HG02943 (cell line): ENCODE results near the gene ANTKMT.
"Not testable (repeated sequence)": the region's sequence is repeated elsewhere in the genome, so short reads cannot be mapped to it uniquely, and the experiment has no call there.

Source experiments
- ATAC-seq: cut with Tn5 transposase; IDR thresholded peaks from one replicate; pipeline ENCODE4 v1.9.1; 2021; ENCODE audit warnings: mild to moderate bottlenecking, low read depth, moderate library complexity; ENCODE audit not compliant: unreplicated experiment

ANTKMT gene

DNA sequence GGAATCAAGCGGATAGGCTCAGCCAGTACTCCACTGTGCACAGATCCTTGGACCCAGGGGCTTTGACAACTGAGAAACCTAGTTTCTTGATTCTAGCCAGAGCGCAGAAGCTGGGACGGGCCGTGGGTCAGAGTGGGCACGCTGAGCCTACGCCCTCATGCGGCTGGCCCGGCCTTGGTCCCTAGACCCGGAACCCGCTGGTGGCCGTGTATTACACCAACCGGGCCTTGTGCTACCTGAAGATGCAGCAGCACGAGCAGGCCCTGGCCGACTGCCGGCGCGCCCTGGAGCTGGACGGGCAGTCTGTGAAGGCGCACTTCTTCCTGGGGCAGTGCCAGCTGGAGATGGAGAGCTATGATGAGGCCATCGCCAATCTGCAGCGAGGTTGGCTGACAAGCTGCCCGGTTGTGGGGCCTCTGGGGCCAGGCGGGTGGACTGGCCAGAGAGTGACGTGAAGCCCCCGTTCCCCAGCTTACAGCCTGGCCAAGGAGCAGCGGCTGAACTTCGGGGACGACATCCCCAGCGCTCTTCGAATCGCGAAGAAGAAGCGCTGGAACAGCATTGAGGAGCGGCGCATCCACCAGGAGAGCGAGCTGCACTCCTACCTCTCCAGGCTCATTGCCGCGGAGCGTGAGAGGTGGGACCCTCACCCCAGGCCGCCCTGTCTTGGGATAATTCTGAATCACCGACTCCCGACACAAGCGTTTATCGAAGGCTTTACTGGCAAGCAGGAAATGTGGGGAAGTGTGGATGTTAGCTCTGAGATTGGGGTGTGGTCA is 39.8 kb upstream of the ANTKMT start:
- no peak for ATAC-seq

DNA sequence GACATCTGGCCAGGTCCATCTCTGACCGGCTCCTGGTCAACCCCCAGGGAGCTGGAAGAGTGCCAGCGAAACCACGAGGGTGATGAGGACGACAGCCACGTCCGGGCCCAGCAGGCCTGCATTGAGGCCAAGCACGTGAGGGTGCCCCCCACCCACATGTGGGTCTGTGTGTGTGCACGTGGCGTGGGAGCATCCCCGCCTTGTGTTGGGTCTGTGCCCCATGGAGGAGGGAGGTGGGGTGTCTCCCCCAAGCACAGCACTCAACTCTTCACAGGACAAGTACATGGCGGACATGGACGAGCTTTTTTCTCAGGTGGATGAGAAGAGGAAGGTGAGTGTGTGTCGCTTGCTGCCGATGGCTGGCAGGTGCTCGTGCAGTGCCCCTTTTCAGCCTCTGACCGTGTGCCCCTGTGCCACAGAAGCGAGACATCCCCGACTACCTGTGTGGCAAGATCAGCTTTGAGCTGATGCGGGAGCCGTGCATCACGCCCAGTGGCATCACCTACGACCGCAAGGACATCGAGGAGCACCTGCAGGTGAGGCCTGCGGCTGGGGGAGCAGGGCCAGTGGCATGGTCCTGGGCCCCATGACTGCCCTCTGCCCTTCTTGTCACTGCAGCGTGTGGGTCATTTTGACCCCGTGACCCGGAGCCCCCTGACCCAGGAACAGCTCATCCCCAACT is 39.1 kb upstream of the ANTKMT start:
- ATAC-seq, result no peak

DNA sequence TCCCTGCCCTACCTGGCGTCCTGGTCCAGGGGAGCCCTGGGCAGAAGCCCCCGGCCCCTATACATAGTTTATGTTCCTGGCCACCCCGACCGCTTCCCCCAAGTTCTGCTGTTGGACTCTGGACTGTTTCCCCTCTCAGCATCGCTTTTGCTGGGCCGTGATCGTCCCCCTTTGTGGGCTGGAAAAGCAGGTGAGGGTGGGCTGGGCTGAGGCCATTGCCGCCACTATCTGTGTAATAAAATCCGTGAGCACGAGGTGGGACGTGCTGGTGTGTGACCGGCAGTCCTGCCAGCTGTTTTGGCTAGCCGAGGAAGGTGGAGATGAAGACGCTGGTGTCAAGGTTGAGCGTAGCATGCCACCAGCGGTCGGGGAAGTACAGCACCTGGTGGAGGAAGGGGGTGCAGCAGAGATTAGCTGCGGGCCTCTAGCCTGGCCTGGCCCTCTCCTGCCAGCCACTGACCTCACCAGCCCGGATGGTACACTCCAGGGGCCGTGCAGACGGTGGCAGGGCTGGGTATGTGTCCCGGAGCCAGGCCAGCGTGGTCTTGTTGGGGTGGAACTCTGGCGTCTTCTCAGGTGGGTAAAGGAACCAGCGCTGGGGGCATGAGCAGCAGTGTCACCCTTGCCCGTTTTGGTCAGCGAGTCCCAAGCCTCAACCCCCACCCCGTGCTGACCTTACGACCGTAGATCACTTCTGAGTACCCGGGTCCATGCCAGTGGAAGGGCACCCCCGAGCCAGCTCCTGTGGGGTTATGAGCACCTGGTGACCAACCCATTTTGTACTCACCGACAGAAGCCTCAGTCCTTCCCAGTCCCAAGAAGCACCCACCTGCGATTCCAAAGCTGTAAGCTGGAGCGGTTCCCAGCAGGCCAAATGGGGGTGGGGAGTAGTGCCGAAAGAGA is 38.2 kb upstream of the ANTKMT start:
- no peak for ATAC-seq

DNA sequence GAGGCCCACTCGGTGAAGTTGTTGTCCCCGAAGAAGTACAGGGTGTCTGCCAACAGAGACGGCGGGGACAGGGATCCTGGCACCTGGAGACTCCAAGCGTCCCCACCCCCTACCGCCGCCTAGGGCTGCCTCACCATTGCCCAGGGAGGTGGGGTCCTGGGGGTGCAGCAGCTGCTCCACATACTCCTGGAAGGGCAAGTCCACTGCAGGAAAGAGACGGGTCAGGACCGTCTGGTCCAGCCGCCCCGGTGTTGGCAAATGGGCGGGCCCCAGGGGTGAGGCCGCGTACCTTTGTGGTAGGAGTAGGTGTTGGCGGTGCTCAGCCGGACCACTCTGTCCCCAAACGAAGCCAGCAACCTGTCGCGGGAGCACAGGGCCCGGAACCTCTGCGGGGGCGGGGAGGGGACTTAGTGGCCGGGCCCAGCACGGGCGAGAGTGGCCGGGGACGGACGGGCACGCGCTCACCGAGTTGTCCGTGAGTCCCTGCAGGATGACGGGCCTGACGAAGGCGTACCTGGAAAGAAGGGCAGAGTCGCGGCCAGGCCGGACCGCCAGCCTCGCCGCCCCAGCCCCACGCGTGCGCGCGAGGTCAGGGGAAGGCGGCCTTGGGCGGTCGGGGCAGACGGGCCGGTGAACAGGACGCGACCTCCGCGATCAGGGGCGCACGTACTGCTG is 37.4 kb upstream of the ANTKMT start:
- ATAC-seq, result no peak

DNA sequence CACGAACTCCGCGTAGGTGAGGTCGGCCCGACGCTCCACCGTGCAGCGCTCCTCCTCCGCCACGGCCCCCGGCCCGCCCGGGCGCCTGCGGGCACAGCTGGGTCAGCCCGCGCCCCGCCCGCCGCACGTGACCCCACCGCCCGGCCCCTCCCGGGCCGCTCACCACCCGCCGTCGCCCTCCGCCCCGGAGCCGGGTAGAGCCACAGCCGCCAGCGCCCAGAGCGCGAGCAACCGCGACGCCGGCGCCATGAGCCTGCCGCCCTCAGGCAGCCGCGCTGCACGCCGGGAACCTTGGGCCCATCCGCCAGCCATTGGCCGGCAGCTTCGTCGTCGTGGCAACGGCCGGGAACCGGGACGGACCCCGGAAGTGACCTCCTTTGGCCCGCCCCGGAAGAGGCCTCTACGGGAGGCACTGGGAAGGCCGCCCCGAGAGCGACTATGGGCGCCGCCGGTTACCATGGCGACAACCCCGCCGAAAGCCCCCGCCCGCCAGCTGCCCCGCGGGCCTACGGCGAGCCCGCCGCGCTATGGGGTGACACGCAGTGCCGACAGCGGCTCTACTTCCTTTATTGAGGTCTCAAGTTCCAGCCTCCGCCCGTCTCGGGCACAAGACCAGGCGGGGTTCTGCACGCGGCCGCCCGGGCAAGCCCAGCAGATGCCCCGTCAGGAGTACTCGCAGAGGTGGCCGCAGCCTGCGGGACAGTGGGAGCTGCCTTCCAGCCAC is 36.7 kb upstream of the ANTKMT start, which contains the start of gene JMJD8:
Gene JMJD8, minus strand, starts transcription at position 264 of the 724 bp plus-strand sequence. Its CDS starts 15 bp downstream, at position 249.
- ATAC-seq, result peak; percentile 62

DNA sequence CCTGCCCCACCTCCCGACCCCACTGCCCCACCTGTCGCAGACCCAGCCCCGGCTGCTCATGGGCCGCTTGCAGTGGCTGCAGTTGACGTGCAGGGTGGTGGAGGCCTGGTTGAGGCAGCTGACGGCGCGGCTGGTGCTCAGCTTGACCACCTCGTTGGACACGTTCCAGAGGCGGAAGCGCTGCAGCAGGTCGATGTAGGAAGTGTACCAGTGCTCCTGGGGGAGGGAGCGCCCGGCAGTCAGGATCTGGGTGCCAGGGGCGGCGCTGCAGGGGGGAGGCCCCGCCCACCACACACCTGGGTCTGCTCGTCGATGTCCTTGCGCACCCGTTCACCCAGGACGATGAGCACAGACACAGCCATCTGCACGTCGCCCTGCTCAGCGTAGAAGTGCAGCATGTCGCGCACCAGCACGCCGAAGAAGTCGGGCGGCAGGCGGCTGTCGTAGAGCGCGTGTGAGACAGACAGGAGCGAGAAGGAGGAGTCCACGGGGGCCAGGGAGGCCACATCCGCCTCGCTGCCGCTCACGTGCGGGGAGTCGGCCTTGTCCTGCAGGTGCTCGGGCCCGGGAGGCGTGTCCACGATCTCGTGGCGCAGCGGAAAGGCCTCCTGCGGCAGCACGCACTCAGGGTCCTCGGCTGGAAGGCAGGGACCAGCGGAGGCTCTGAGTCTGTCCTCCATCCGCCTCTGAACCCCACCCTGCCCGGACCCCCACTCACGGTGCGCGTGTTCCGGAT is 35.8 kb upstream of the ANTKMT start:
- ATAC-seq, result no peak

DNA sequence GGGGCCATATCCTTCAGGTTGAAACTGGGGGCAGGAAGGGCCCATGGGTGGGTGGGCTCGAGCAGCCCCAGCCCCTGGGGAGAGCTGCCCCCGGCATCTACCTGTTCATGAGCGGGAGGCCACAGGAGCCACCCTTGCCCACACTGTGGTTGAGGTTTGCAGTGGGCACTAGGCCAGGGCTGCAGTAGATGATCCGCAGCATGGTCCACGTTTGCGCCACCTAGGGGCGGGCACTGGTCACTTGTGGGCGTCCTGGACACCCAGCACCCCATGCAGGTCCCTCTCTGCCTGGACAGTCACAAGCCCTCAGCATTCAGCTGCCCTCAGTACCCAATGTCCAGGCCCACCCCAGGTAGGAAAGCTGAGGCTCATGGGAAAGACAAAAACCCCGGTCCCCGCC is 35.0 kb upstream of the ANTKMT start:
- no peak for ATAC-seq

DNA sequence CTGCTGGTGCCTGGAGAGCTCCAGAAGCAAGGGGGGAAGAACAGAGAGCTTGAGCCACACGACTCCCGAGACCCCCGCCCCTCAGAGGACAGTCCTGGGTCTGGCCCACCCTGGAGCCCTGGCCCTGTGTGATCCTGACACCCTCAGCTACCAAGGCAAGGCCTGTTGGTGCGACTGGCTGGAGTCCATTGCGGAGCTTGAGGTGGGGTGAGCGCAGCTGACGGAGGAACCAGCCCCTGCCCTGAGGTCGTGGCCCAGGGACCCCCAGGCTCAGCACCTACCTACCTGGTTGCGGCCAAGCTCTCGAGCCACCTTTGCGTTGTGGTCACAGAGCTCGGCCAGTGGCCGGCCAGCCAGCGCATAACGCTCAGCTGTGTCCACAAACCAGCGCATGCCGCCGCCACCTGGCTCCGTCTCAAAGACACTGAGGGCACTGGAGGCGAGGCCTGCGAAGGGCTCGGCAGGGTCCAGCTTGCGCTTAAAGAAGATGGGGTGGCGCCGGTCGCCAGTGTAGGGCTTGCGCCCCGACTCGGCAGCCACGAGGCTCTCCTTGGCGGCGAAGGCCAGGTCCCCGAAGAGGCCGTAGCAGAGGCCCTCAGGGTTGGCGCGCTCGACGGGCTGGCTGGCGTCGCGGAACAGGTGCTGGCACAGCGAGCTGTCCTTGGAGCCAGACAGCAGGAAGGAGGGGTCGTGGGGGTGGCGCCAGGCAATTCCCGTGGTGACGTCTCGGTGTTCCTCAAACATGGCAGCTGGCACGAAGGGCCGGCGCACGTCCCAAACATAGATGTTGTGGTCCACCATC is 34.3 kb upstream of the ANTKMT start:
- no peak for ATAC-seq

DNA sequence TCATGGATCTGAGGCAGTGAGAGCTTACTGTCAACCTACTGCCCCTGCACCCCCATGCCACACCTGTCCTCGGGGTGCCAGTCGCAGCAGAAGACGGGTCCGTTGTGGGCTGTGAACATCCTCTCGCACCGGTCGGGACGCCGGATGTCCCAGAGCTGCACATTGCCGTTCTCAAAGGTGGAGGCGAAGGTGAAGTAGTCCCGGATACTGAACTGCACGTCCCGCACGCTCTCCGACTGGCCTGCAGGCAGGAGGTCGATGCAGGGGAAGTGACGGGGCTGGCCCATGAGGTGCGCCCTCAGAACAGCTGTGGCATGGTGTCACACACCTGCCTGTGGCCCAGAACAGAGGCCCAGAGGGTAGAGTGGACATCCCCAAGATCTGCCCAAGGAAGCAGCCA is 33.4 kb upstream of the ANTKMT start:
- ATAC-seq, result no peak

DNA sequence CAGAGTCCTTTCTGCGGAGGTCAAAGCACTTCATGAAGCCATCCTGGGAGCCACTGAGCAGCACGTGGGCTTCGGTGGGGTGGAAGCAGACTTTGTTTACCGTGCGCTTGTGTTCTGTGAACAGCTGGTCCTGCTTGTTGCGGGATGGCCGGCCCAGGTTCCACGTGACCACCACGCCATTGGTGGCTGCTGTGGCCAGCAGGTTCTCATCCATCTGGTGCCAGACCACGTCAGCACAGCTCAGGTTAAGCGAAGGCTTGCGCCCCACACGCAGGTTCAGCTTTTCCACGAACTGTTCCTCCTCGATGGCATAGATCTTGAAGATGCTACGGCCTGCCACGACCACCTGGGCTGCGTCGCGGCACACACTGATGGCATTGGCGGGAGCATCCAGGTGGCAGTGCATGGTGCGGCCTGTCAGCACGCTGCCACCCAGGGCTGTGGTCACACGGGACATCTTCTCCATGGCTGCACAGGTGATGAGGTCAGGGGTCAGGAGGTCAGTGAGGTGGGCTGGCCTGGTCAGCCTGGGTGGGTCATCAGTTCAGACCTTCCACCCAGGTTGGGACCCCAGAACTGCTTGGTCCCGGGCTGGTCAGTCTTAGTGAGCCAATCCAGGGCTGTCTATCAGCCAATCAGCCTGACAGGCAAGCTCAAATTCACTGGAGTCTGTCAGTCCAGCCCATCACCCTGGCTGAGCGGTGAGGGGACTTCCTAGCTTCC is 31.6 kb upstream of the ANTKMT start:
- ATAC-seq, result no peak

DNA sequence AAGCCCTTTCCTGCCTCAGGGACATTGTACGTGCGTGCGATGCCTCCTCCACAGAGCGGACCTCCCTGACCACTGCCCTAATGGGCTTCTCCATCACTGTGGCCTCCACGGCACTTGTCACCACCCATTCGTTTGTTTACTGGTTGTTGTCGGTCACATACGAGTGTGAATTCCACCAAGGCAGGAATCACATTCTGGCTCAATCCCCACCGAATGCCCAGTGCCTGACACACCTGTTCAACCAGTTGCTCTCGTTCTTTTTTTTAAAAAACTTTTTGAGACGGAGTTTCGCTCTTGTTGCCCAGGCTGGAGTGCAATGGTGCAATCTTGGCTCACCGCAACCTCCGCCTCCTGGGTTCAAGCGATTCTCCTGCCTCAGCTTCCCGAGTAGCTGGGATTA is 29.7 kb upstream of the ANTKMT start:
- ATAC-seq, result not testable (repeated sequence)

DNA sequence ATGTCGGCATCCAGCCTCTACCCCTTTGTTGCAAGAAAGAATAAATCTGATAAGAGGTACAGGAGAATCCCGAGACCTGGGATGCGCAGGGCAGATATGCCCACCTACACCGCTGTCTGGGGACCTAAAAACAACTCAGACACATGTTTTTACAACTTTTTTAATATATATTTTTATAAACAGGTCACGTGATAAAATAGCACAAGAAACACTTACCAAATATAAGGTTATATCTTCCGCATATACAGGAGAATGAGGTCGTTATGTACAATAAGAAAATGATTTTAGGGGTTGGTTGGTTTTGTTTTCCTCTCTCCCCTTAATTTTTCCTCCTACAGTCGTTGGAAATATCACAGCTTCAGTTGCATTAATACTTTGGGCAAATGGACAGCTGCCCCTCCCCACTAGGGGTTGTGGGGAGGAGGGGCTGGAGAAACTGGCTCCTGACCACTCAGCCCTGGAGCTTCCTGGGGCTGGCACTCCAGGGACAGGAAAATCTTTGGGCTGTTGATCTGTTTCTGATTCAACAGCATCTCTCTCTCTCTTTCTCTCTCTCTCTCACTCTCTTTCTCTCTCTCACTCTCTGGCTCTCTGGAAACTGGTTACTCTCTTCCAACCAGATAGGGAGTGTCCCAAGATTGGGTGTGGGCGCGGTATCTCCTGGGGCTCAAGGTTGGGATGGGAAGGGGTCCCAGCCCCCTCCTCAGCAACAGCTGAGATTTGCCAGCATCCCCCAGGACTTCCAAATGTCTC is 28.4 kb upstream of the ANTKMT start:
- ATAC-seq, result no peak

DNA sequence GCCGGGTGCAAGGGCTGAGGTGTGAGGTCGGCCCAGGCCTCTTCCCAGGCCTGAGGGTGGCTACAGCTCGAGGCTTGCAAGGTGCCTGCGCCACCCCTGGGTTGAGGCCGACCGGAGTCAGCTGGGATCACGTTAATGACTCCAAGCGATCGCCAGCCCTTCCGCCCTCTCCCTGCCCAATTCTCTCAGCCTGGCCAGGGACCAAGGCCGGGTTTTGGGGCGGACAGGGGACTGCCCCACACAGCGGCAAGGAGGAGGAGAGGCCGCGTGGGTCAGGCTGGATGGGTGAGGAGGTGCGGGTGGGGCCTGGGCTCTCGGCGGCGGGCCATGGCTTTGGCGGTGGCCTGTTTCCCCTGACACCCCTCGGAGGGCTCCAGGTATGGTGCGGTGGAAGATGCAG is 27.6 kb upstream of the ANTKMT start:
- no peak for ATAC-seq

DNA sequence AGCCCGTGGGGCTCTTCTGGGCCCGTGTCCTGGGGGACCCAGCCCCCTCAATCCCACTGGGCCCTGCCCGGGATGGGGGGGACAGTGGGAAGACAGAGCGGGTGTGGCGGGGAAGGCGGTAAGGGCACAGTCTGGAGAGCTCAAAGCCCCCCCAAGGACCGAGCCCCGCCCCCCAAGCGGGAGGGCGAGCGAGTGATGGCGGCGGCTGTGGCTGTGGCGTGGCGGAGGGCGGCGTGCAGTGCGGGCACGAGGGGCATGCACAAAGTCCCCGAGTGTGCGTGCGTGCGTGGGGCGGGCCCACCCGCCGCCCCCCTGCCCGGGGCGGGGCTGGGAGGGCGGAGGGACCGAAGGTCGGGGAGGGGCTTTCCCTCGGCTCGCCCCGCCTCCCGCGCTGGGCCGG is 27.2 kb upstream of the ANTKMT start:
- no peak for ATAC-seq

DNA sequence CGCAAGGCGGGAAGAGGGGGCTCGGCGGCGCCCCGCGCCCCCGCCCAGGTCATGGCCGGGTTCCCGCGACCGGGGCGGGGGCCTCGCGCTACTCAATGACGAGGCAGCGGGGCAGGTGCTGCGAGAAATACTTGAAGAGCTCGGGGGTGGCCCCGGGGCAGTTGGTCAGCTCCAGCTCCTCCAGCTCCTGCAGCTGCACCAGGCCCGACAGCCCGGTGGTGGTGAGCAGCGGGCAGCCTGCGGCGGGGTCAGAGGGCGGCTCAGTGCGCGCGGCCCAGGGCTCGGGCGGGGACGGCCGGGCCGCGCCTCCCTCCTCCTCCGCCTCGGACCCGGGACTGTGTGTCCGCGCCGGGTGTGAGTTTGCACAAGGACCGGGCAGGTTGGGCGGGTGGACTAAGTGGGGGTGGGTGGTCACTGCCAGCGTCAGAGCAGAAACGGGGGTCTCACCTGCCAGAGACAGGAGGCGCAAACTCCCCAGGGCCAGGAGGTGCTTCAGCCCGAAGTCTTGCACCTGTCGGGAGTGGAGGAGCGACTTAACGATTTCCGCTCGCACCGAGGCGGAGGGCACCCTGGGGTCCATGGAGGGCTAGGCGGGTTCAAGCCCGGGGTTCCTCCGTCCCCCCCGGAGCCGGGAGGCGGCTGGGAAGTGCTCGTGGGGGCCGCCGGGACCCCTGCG is 26.6 kb upstream of the ANTKMT start:
- ATAC-seq, result no peak

DNA sequence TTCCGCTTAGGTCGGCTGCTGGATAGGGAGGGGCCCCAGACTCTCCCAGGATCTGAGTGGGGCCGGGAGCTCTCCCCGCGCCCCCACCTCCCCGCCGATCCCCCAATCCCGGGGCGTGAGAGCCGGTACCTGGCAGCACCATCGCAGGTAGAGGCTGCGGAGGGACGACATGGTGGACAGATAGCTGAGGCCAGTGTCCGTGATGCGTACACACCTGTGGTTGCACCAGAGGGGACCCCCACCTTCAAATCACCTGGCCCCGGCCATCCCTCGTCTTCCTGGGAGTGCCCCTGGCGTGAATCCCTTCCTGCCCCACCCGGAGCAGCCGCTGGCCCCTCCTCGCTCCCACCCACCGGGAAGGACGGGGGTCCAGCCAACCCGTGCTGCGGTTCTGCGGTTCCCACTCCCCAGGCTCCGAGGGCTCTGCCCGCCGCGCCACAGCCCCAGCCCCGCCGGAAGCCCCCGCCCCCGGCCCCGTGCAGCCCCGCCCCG is 26.0 kb upstream of the ANTKMT start:
- ATAC-seq, result no peak
